B cell (primary cell): ENCODE results near the gene EBLN1.

Experiments
- EZH2 ChIP-seq: IDR thresholded peaks from 2 replicates; pipeline ENCODE4 v1.6.1; 2012; ENCODE audit warnings: borderline replicate concordance, low read depth, mild to moderate bottlenecking, moderate library complexity, low read length; ENCODE audit not compliant: insufficient read depth, poor library complexity, severe bottlenecking
- TF ChIP-seq, protein P1 (sequence below): fragments of 200-600 bp; IDR thresholded peaks from one replicate; pipeline ENCODE4 v1.8.0; 2022; ENCODE audit warnings: antibody characterized with exemption, mild to moderate bottlenecking

DNA sequence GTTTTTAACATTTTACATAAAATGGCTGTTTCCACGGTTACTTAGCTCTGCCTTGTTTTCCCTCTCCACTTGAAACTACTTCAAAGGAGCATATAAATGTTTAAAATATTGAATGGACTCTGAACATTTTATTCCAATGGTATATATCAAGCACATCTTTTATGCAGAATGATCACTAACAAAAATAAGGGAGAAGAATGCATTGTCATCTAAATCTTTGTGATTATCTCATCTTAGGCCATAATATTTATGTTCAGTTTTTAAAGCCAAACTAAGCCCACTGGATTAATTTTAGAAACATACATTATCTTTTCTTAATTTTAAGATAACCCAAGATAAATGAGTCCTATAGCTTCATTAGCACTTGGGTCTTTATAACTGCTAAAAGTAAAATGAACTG is 13.4 kb upstream of the EBLN1 start:
- TF ChIP-seq, protein P1, sequence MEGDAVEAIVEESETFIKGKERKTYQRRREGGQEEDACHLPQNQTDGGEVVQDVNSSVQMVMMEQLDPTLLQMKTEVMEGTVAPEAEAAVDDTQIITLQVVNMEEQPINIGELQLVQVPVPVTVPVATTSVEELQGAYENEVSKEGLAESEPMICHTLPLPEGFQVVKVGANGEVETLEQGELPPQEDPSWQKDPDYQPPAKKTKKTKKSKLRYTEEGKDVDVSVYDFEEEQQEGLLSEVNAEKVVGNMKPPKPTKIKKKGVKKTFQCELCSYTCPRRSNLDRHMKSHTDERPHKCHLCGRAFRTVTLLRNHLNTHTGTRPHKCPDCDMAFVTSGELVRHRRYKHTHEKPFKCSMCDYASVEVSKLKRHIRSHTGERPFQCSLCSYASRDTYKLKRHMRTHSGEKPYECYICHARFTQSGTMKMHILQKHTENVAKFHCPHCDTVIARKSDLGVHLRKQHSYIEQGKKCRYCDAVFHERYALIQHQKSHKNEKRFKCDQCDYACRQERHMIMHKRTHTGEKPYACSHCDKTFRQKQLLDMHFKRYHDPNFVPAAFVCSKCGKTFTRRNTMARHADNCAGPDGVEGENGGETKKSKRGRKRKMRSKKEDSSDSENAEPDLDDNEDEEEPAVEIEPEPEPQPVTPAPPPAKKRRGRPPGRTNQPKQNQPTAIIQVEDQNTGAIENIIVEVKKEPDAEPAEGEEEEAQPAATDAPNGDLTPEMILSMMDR: no peak
- TF ChIP-seq EZH2: no peak
